GM19240 (cell line): ENCODE data around the gene SIPA1.
"Not testable (repeated sequence)": the region's sequence is repeated elsewhere in the genome, so short reads cannot be mapped to it uniquely, and the experiment has no call there.

Source experiments
- DNase-seq: peaks from one replicate; pipeline ENCODE4 v3.0.0; 2011; ENCODE audit warnings: low spot score; ENCODE audit not compliant: insufficient read length

SIPA1 gene

DNA sequence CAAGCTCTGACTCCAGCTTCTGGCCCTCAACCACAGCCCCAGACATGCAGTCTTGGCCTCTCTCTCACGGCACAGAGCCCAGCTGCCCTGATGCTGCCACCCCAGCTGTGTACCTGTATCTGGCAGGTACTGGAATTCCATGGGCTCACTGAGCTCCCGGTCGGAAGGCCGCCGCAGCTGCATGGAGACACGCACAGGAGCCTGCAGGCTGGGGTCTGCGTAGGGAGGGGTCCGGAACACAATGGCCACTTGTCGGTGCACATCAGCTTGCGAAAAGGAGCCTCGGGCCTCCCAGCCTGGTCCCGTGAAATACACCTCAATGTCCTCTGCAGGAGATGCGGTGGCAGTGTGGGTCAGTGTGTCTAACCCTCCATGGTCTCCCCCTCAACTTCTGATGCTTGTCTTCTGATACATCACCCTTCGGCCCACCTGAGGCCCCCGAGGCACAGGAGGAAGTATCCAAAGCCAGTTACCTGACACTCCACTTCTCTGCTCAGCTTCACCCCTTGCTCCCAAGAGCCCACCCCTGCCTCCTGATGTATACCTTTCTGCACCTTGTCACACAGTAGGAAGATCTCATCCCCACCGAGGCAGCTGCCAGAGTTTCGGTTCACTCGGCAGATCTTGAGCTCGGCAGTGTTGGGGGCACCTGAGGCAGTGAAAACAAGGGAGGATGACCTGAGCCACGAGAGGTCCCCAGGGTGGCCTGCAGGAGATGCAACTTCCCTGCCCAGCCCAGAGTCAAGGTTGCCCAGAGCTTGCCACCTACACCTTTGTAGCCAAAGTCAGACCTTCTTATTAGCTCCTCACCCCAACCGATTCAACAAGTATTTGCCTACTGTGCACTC is 20.5 kb downstream of the SIPA1 start:
- DNase-seq: no peak

DNA sequence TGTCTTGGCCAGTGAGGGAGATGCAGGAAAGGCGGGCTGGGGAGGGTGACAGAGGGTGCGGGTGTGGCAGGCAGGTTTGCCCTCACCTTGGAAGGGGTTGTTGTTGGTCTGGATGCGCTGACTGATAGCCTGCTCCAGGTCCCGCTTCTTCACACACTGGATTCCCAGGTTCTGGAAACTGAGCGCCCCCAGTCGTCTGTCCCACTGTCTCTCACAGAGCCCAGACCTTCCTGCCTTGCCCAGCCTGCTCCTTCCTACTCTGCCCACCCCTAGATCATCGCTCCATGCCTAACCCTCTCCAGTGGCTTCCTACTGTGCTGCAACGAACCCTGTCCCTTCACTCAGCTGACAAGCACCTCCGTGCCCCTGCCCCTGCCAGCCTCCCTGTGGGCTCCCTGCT is 22.1 kb downstream of the SIPA1 start:
- no peak for DNase-seq

DNA sequence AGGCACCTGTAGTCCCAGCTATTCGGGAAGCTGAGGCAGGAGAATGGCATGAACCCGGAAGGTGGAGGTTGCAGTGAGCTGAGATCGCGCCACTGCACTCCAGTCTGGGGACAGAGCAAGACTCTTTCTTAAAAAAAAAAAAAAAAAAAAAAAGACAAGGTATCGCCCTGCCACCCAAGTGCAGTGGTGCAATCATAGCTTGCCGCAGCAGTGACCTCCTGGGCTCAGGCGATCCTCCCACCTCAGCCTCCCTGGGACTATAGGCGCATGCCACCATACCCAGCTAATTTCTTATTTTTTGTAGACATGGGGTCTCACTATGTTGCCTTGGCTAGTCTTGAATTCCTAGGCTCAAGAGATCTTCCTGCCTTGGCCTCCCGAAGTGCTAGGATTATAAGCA is 23.0 kb downstream of the SIPA1 start:
- DNase-seq: not testable (repeated sequence)

DNA sequence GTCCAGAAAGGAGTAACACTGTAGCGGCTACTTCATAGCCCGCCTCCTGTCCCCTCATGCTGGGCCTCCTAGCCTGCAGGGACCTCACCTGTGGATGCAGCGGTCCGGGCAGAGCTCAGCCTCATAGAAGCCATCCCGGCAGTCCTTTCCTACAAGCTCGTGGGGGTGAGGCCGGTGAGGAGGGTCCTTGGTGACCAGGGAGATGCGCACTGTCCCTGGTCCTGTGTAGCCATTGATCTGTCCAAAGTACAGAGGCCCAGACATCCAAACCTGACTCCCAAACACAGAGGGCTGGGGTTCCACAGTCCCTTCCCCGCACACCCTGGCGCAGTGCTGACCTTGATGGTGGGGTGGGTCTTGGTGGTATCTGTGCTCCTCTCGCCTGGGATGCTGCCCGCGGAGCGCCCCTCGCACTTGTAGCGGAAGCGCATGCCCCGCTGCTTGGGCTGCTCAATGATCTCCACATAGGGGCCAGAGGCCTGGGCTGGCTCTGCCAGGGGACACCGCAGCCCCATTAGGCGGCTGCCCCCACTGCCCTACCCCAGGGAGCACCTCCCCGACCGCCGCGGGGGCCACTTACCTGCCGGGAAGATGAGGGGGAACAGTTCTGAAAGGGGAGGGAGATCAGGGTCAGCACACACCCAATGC is 23.8 kb downstream of the SIPA1 start:
- DNase-seq: no peak

DNA sequence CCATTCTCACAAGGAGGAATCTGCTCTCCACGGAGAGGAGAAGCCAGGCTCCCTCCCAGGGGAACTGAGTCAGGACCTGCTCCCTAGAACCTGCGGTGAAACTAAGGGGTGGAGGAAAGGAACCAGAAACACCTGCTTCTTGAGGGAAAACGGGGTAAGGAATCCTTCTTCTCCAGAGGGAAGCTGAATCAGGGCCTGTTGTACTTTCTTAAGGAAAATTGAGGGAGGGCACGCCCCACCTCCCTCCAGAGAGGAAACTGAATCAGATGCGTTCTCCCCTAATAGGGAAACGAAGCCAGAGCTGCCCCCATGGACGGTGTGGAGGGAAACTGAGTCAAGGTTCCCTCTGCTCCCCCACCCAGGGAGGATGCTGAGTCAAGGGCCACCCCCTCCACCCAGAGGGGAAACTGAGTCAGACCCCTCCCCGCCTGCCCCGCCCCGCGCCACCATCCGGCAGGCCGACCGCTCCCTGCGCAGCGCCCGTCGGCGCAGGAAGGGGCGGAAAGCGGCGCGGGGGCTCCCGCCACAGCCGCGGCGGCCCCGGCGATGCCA is 24.4 kb downstream of the SIPA1 start:
- no peak for DNase-seq

DNA sequence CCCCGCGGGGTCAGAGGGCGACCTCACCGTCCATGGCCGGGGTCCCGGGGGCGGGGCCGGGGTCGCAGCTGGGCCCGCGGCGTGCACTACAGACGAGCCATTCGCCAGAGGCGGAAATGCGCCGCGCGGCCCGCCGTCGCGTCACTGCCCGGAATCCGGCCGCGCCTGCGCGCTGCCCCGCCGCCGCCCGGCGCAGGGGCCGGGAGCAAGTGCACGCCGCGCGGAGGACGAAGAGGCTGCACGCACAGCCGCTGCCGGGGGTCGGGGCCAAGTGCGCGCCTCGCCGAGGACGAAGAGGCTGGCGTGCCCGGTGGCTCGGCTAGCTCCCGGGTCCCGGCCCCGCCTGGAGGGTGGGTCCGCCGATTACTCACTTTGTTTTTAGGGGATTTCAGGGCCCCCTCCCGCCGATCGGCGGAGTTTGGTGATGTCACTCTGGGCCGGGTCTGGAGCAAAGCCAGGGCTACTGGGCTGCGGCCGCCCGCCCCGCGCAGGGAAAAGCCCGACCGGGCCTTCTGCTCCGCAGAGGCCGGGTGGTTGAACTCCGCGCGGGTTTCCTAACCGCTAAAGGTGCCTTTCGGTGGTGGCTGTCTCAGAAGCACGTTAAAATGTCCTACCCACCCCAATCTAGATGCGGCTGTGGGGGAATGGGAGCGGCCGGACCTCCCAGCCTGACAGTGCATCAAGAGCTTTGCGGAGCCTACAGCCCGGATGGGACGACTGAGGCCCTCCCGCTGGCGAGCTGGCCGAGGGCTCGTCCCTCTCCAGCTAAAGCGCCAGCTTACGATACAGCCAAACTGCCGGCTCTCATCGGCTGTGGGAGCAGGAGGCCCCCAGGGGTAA is 25.1 kb downstream of the SIPA1 start, which contains the start of gene RELA:
TSS of gene RELA (minus strand) at position 118 of the 840 bp plus-strand sequence. CDS start at position 34, 84 bp downstream.
- DNase-seq: peak; percentile 83

DNA sequence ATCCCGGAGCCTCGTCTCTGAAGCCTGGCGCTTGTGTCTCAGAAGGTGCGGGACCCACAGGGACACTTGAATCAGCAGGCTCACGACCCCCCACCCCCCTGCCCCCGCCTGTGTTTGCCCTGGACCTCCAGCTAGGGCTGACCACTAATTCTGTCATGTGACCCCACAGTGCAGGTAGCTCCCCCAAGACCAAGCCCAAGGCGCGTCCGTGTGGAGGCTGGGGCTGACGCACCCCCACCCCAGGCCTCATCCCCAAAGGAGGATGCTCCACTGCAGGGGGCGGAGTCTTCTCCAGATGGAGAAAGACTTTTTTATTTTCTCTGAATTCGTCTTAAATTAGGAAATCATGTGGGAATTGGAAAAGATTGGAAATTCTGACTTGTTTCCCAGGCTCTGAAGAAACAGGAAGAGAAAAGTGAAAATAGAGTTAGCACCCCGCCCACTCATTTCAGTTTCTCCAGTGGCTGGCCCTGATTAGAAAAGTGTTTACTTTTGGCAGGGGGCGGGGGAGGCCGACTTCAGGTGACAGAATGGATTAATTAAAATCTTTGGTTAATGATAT is 25.8 kb downstream of the SIPA1 start:
- DNase-seq: no peak

DNA sequence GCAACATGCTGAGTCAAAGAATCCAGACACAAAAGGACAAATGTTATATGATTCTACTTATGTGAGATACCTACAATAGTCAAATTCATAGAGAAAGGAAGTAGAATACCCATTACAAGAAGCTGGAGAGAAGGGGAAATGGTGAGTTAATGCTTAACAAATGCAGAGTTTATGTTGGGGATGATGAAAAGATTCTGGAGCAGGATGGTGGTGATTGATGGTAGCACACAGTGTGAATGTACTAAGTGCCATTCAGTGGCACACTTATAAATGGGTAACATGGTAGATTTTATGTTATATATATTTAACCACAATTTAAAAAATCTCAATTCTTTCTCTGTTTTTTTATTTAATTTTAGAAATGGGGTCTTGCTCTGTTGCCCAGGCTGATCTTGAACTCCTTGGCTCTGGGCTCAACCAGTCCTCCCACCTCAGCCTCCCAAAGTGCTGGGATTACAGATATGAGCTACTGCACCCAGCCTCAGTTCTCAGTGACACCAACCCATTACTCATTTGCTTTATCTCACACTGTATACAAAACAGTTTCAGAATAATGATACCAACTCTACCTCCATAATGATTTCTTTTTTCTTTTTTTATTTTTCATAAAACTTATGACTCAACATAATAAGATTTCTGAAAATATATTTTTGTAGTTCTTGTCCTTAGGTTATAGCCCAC is 34.4 kb downstream of the SIPA1 start:
- DNase-seq: no peak

DNA sequence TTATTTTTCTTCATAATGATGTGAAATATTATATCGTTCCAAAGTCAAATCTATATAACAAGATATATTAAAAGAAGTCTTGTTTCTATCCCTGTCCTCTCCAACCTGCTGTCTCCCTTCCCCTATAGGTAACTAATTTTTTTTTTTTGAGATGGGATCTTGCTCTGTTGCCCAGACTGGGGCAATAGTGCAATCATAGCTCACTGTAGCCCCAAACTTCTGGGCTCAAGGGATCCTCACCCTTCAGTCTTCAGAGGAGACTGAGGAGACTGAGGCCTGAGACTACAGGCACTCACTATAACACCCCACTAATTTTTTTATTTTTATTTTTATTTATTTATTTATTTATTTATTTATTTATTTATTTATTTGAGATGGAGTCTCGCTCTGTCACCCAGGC is 35.1 kb downstream of the SIPA1 start:
- no peak for DNase-seq

DNA sequence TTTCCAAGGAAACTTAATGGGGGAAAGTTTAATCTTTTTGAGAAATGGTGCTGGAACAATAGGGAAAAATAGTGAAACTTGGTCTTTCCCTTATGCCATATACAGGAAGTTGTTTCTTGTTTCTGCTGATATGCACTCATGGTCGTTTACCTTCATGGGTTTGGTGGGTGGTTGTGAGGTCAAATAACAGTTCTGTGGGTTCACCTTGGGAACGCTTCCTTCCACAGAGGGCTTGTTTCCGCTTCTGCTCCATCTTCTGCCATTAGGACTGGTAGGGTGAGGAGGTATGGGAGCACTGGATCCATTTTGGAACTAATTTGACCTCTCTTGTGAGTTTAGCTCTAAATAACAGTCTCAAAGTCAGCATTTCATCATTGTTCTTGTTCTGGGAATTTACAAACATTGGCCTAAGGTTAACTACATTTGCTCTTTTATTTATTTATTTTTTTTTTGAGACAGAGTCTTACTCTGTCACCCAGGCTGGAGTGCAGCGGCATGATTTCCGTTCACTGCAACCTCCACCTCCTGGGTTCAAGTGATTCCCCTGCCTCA is 42.4 kb downstream of the SIPA1 start:
- no peak for DNase-seq

DNA sequence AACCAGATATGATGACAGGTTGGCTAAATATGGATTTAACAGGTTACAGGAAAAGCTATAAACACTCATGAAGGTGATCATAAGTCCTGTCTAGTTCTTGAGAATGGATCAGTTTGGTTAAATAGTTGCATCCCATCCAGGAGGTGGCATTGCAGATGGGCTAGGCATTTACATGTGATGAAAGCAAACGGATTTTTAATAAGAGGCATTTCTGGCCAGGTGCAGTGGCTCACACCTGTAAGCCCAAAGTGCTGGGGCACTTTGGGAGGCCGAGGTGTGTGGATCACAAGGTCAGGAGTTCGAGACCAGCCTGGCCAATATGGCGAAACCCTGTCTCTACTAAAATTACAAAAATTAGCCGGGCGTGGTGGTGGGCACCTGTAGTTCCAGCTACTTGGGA is 45.6 kb downstream of the SIPA1 start:
- not testable (repeated sequence) for DNase-seq

DNA sequence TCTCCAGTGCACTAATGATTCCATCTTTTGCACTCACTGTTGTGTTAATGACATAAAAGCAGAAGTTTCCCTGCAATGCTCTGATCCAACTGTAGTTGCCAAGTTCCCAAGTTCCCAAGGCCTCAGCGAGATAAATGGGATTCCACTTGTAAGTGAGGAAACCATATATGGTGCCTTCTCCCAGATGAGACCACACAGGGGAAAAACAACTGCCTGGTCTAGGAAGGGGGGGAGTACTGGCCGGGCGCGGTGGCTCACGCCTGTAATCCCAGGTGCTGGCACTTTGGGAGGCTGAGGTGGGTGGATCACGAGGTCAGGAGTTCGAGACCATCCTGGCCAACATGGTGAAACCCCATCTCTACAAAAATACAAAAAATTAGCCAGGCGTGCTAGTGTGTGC is 48.1 kb downstream of the SIPA1 start:
- DNase-seq: no peak

DNA sequence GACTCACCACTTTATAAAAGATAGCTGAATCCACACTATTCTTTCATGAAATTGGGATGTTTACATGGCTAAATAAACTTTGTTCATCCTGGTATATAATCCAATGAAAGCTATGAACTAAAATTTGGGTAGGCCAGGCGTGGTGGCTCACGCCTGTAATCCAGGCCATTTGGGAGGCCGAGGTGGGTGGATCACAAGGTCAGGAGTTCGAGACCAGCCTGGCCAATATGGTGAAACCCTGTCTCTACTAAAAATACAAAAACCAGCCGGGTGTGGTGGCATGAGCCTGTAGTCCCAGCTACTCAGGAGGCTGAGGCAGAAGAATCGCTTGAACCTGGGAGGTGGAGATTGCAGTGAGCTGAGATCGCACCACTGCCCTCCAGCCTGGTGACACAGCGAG is 53.9 kb downstream of the SIPA1 start:
- DNase-seq: not testable (repeated sequence)

DNA sequence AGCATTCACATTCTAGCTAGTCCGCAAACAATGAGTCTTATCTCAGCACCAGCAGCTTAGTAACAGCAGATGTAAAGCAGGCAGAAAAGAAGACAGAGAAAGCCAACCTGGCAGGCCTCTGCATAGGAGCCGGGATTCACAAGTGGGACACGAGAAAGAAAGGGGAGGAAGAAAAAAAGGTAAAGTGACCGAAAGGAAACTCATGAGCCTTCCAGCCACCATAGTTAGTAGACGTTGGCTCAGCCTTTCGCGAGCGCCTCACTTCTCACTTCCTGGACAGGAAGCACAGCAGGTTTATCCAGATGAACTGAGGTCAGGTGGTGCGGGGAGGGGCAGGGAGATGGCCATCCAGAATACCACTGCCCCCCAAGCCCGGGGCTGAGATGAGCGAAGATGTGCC is 54.5 kb downstream of the SIPA1 start:
- no peak for DNase-seq

DNA sequence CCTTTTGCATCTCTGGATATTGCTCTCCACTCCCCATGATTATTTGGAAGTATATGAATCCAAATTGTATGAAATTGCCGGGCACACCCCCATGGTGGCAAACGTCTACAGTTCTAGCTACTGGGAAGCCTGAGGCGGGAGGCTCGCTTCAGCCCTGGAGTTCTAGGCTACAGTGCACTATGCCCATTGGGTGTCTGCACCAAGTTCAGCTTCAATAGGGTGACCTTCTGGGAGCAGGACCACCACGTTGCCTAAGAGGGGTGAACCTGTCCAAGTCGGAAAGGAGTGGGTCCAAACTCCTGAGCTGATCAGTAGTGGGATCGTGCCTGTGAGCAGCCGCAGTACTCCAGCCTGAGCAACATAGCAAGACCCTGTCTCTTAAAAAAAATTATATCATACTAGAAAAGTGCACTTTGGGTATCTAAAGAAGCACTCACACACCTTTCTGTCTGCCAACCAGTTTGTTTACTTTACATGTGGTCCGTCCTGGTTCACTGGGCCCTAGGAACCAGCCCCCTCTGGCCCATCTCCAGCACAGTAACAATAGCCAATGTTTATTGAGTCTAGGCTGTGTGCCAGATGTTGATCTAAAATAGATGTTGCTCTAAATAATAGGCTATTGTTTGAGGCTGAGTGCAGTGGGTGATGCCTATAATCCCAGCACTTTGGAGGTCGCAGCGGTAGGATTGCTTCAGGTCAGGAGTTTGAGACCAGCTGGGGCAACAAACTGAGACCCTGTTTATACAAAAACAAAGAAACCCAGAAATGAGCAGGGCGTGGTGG is 57.7 kb downstream of the SIPA1 start:
- no peak for DNase-seq

DNA sequence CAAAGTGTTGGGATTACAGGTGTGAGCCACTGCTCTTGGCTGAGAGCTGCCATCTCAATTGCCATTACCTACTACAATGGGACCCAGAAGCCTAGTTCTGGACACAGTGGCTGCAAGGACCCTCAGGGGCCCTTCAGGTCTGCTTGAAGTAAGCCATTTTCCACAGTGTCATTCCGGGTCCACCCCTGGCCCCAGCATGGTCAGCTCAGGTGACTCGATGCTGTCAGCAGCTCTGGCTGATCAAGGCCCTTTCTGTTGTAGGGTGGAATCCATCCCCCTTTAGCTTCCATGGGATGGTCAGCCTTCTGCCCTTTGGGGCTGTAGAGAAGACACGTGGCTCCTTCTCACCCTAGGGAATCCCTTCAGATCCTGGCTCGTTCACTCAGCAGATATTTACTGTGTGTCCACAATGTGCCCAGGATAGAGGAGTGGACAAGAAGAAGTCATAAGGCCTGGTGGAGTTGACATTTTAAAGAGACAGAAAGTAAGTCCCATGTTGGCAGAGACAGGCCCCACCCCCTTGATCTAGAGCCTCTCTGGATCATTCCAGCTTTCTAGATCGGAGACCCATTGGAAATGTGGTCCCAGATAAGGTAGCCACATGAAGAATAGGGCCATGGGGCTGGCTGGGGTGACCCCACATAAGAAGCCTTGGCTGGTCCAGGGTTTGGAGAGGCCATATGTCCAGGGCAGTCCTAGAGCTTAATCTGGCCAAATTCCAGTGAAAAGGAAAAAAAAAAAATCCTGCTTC is 59.1 kb downstream of the SIPA1 start:
- no peak for DNase-seq

DNA sequence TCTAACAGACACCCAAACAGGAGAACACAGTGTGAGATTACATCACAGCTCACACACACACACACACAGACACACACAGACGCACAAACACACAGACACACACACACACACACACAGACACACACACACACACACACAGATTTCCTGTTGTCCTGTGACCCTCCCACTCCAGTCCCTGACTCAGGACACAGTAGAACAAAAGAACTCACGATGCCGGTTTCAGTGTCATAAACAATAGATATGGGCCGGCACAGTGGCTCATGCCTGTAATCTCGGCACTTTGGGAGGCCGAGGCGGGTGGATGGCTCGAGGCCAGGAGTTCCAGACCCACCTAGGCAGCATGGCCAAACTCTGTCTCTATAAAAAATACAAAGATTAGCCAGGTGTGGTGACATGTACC is 60.3 kb downstream of the SIPA1 start:
- DNase-seq: no peak

DNA sequence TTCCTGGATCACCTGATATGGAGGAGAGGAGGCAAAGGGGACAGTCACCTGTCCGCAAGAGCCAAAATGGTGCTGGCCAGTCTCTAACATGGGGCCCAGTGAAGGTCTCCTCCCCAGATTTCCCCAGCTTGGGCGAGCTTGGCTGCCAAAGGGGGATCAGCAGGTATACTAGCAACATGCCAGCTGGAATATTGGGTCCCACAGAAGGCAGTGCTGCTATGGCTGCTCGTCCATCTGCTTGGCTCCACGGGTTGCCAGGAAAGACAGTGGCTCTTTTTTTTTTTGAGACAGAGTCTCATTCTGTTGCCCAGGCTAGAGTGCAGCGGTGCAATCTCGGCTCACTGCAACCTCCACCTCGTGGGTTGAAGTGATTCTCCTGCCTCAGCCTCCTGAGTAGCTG is 61.4 kb downstream of the SIPA1 start:
- no peak for DNase-seq

DNA sequence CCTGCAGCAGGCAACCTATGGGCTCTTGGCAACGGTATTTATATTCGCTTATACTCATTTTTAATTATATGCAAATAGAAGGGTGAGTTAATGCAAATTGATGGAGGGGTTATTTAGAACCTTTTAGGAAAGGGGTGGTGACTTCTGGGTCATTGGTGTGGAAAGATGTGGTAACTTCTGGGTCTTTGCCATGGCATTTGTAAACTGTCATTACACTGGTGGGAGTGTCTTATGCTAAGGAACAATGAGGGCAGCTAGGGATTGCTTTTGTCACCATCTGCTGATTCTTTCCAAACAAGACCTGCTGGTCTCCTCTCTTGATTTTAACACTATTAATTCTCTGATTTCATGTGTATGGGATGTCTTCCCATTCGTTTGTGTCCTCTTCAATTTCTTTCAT is 62.5 kb downstream of the SIPA1 start:
- DNase-seq: no peak
